ENCODE data around the gene MAST4.

MAST4 gene

GRCh38 chr5:67028371-67028770 lies 432.2 kb downstream of the MAST4 start:
- ATAC-seq (ENCODE audit: low read depth) = no peak

GRCh38 chr5:67028941-67029340 lies 432.7 kb downstream of the MAST4 start:
- no peak overlapping the region for H3K4me3 ChIP-seq (ENCODE audit: severe bottlenecking)
- no peak for DNase-seq (ENCODE audit: low spot score)
- H3K27me3 ChIP-seq (ENCODE audit: insufficient read depth, poor library complexity, severe bottlenecking) = no peaks in the 10 kb centered on the region
- peaks cover 12% of the 10 kb centered on the region for H3K4me1 ChIP-seq (ENCODE audit: insufficient read depth, poor library complexity, severe bottlenecking)
- H3K27ac ChIP-seq (ENCODE audit: poor library complexity, severe bottlenecking) = no peak overlapping the region
- no peaks in the 10 kb centered on the region for H3K36me3 ChIP-seq (ENCODE audit: low read depth)
- ATAC-seq (ENCODE audit: low read depth) = no peak
- H3K9me3 ChIP-seq (ENCODE audit: severe bottlenecking) = peaks cover 3% of the 10 kb centered on the region
- no peak for TF ChIP-seq CTCF (IDR thresholded peaks at IDR 0.05; ENCODE audit: poor library complexity, severe bottlenecking)

More at GRCh38 chr5:67028371-67028770, 432.2 kb downstream of the MAST4 start:
- no peak for DNase-seq (ENCODE audit: low spot score)
- H3K27me3 ChIP-seq (ENCODE audit: insufficient read depth, poor library complexity, severe bottlenecking) = no peaks in the 10 kb centered on the region
- peaks cover 3% of the 10 kb centered on the region for H3K9me3 ChIP-seq (ENCODE audit: severe bottlenecking)
- peaks cover 12% of the 10 kb centered on the region for H3K4me1 ChIP-seq (ENCODE audit: insufficient read depth, poor library complexity, severe bottlenecking)
- H3K36me3 ChIP-seq (ENCODE audit: low read depth) = no peaks in the 10 kb centered on the region
- H3K4me3 ChIP-seq (ENCODE audit: severe bottlenecking) = no peak overlapping the region
- TF ChIP-seq CTCF (IDR thresholded peaks at IDR 0.05; ENCODE audit: poor library complexity, severe bottlenecking) = no peak
- no peak overlapping the region for H3K27ac ChIP-seq (ENCODE audit: poor library complexity, severe bottlenecking)

- Histone ChIP-seq H3K4me3 (ENCODE audit: severe bottlenecking) (no peak overlapping the region), H3K36me3 (ENCODE audit: low read depth) (no peaks in the 10 kb centered on the region), H3K4me1 (ENCODE audit: insufficient read depth, poor library complexity, severe bottlenecking) (peaks cover 12% of the 10 kb centered on the region), H3K9me3 (ENCODE audit: severe bottlenecking) (peaks cover 3% of the 10 kb centered on the region), H3K27ac (ENCODE audit: poor library complexity, severe bottlenecking) (no peak overlapping the region), H3K27me3 (ENCODE audit: insufficient read depth, poor library complexity, severe bottlenecking) (no peaks in the 10 kb centered on the region)
- no peak for TF ChIP-seq CTCF (IDR thresholded peaks at IDR 0.05; ENCODE audit: poor library complexity, severe bottlenecking)
- DNase-seq (ENCODE audit: low spot score) (no peak), ATAC-seq (ENCODE audit: low read depth) (no peak)
Measured at GRCh38 chr5:67029481-67029880, 433.3 kb downstream of the MAST4 start.

- no peak for TF ChIP-seq CTCF (IDR thresholded peaks at IDR 0.05; ENCODE audit: poor library complexity, severe bottlenecking)
- Histone ChIP-seq H3K27ac (ENCODE audit: poor library complexity, severe bottlenecking) (no peak overlapping the region), H3K4me1 (ENCODE audit: insufficient read depth, poor library complexity, severe bottlenecking) (peaks cover 12% of the 10 kb centered on the region), H3K9me3 (ENCODE audit: severe bottlenecking) (peaks cover 3% of the 10 kb centered on the region), H3K4me3 (ENCODE audit: severe bottlenecking) (no peak overlapping the region), H3K27me3 (ENCODE audit: insufficient read depth, poor library complexity, severe bottlenecking) (no peaks in the 10 kb centered on the region), H3K36me3 (ENCODE audit: low read depth) (no peaks in the 10 kb centered on the region)
- ATAC-seq (ENCODE audit: low read depth) = no peak
- DNase-seq (ENCODE audit: low spot score) = no peak
Measured at GRCh38 chr5:67030289-67031056, 434.3 kb downstream of the MAST4 start.

GRCh38 chr5:67031057-67031443 lies 434.9 kb downstream of the MAST4 start:
- DNase-seq (ENCODE audit: low spot score) (no peak), ATAC-seq (ENCODE audit: low read depth) (no peak)
- H3K27me3 ChIP-seq (ENCODE audit: insufficient read depth, poor library complexity, severe bottlenecking) = no peaks in the 10 kb centered on the region
- no peaks in the 10 kb centered on the region for H3K36me3 ChIP-seq (ENCODE audit: low read depth)
- H3K4me3 ChIP-seq (ENCODE audit: severe bottlenecking) = no peak overlapping the region
- peaks cover 12% of the 10 kb centered on the region for H3K4me1 ChIP-seq (ENCODE audit: insufficient read depth, poor library complexity, severe bottlenecking)
- H3K9me3 ChIP-seq (ENCODE audit: severe bottlenecking) = peaks cover 3% of the 10 kb centered on the region
- no peak for TF ChIP-seq CTCF (IDR thresholded peaks at IDR 0.05; ENCODE audit: poor library complexity, severe bottlenecking)
- H3K27ac ChIP-seq (ENCODE audit: poor library complexity, severe bottlenecking) = no peak overlapping the region

Data from RWPE2 (cell line).